GM12878 (cell line): ENCODE measurements around the gene RABGEF1. TPM values are rescaled to one million over a fixed set of nuclear protein-coding genes. Genes with fewer than 3 reads are reported as not detected.

Experiments
- ATF7 ChIP-seq: fragments of 450-650 bp; IDR thresholded peaks from 2 replicates; pipeline ENCODE4 v1.6.1; 2016; ENCODE audit warnings: low read depth, mild to moderate bottlenecking
- CEBPZ ChIP-seq: fragments of 150-350 bp; IDR thresholded peaks from 2 replicates; pipeline ENCODE4 v1.6.1; 2016; ENCODE audit warnings: low read depth, low read length
- E4F1 ChIP-seq: fragments of 450-650 bp; IDR thresholded peaks from 2 replicates; pipeline ENCODE4 v1.6.1; 2018; ENCODE audit warnings: borderline replicate concordance, mild to moderate bottlenecking; ENCODE audit not compliant: partially characterized antibody
- HCFC1 ChIP-seq: fragments of 150-350 bp; IDR thresholded peaks from 2 replicates; pipeline ENCODE4 v1.6.1; 2014; ENCODE audit warnings: low read length
- IRF3 ChIP-seq: fragments of 450-650 bp; IDR thresholded peaks from 2 replicates; pipeline ENCODE4 v1.6.1; 2014; ENCODE audit warnings: mild to moderate bottlenecking
- KLF5 ChIP-seq: fragments of 450-650 bp; IDR thresholded peaks from 2 replicates; pipeline ENCODE4 v1.6.1; 2014; ENCODE audit warnings: mild to moderate bottlenecking; ENCODE audit not compliant: partially characterized antibody
- MXI1 ChIP-seq: fragments of 150-350 bp; IDR thresholded peaks from 2 replicates; pipeline ENCODE4 v1.6.1; 2011; ENCODE audit warnings: low read depth, mild to moderate bottlenecking, inconsistent platforms, low read length, improper control_type of control experiment
- NR2F1 ChIP-seq: fragments of 450-650 bp; conservative IDR thresholded peaks from 2 replicates; pipeline ENCODE4 v1.6.1; 2017; ENCODE audit warnings: mild to moderate bottlenecking
- PAX5 ChIP-seq: IDR thresholded peaks from 2 replicates; pipeline ENCODE4 v1.6.1; 2011; ENCODE audit warnings: low read depth, low read length, borderline replicate concordance
- SP1 ChIP-seq: IDR thresholded peaks from one replicate; pipeline ENCODE4 v1.6.1; 2011; ENCODE audit warnings: low read depth, low read length
- TAF1 ChIP-seq: IDR thresholded peaks from 2 replicates; pipeline ENCODE4 v1.6.1; 2011; ENCODE audit warnings: mild to moderate bottlenecking, low read depth, low read length, borderline replicate concordance
- TBL1XR1 ChIP-seq: IDR thresholded peaks from 2 replicates; pipeline ENCODE4 v1.6.1; 2012; ENCODE audit warnings: low read depth, low read length, improper control_type of control experiment
- ZNF384 ChIP-seq: IDR thresholded peaks from 2 replicates; pipeline ENCODE4 v1.6.1; 2012; ENCODE audit warnings: low read depth, mild to moderate bottlenecking, low read length, improper control_type of control experiment, borderline replicate concordance
- ZNF622 ChIP-seq: fragments of 450-650 bp; IDR thresholded peaks from 2 replicates; pipeline ENCODE4 v1.6.1; 2017; ENCODE audit warnings: mild to moderate bottlenecking, inconsistent platforms
- ZNF687 ChIP-seq: fragments of 450-650 bp; IDR thresholded peaks from 2 replicates; pipeline ENCODE4 v1.6.1; 2017; ENCODE audit warnings: mild to moderate bottlenecking, moderate library complexity
- polyA plus RNA-seq, 11 experiments: library from polyadenylated mRNA; depleted of rRNA in 4 of 11; unstranded in 6 of 11; stranded (reverse) in 5 of 11; fragments of >200 nt; fragmentation: Nextera tagmentation in 4 of 11; fragmentation: Illumina TruSeq in 1 of 11; extraction: Ambion mirVana in 4 of 11; extraction: Trizol in 1 of 11; gene quantifications; 1 replicate in 1 of 11; 2 replicates in 10 of 11; pipeline versions ENCODE4 v1.2.1 to v1.2.3, GENCODE V29; 2011 to 2016; ENCODE audit warnings: inconsistent platforms in 2 of 11, missing spikeins in 2 of 11, low read depth in 1 of 11
- total RNA-seq, 4 experiments: library from RNA; depleted of rRNA in 3 of 4; stranded (reverse); fragments of >200 nt in 3 of 4; fragmentation: Illumina TruSeq in 1 of 4; extraction: Trizol in 1 of 4; gene quantifications; 2 replicates each; pipeline versions ENCODE4 v1.2.1 to v1.2.3, GENCODE V29; 2013 to 2021
- TF ChIP-seq, protein P1 (sequence below): IDR thresholded peaks from 2 replicates; pipeline ENCODE4 v1.6.1; 2012; ENCODE audit warnings: low read depth, low read length, improper control_type of control experiment

The RABGEF1 gene
- total and polyA plus RNA-seq, 10 of the 15 experiments (the other 5 are each of a cell fraction or from before 2014, with no cell fraction given) = 10.2 to 36.4 (median 26.1) TPM

DNA sequence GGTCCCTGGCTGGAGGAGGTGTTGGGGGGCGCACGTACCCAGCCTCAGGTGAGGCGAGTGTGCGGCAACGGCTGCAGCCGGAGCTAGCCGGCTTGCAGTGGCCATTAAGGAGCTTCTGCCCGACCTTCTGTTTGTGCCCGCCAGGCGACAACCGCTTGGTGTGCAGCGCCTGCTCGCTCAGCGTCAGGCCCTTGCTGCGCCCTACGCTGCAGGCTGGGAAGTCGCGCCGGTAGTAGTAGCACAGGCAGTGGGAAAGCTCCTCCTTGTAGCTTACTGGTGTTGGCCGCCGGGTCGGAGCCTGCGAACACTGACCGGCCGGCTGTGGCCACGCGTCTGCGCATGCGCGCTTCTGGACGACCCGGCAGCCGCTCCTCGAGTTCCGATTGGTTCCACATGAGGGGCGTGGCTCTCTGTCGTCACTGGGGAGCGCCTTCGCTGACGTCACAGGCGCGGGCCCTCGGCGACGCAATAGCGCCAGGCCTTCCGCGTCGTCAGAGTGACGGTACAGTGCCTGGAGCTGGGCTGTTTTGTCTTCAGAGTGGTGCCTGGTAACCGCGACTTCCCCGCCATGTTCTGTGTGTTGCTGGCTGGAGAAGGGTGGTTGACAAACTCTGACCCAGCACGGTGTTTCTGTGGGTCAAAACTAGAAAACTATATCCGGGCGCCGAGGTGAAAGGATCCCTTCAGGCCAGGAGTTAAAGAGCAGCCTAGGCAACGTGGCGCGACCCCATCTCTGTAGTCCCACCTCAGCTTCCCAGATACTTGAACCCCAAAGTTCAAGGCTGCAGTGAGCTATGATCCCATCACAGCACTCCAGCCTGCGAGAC, 104.2 kb downstream of the RABGEF1 start (continued):
- TF ChIP-seq MXI1 (peak; percentile 72), TBL1XR1 (peak; percentile 34; the same call in 1 of the 2 replicates), KLF5 (peak; percentile 28), CEBPZ (no peak), PAX5 (peak; percentile 33; the same call in 1 of the 2 replicates), ATF7 (peak; percentile 95), TAF1 (0 out of 2 replicates have a peak, but pooled peaks have one; percentile 7), SP1 (peak; percentile 87), ZNF622 (no peak), E4F1 (peak; percentile 37), ZNF687 (peak; percentile 57; the same call in 1 of the 2 replicates), HCFC1 (peak; percentile 78), IRF3 (0 out of 2 replicates have a peak, but pooled peaks have one; percentile 6), NR2F1 (peak; percentile 26; the same call in 1 of the 2 replicates), ZNF384 (0 out of 2 replicates have a peak, but pooled peaks have one; percentile 5)
- TF ChIP-seq, protein P1, sequence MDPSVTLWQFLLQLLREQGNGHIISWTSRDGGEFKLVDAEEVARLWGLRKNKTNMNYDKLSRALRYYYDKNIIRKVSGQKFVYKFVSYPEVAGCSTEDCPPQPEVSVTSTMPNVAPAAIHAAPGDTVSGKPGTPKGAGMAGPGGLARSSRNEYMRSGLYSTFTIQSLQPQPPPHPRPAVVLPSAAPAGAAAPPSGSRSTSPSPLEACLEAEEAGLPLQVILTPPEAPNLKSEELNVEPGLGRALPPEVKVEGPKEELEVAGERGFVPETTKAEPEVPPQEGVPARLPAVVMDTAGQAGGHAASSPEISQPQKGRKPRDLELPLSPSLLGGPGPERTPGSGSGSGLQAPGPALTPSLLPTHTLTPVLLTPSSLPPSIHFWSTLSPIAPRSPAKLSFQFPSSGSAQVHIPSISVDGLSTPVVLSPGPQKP = peak; percentile 51; the same call in 1 of the 2 replicates
